ENCODE data around the gene MMAB.
A peak's percentile ranks its signal among the peaks of the same experiment; 100 is the strongest.

Gene MMAB

GRCh38 chr12:109532721-109533486 is 40.4 kb downstream of the MMAB start:
- Mint-ChIP-seq H3K4me3 (peak overlapping the region in 2 of 3 experiments; percentile 17 to 86), H3K27ac (peak overlapping the region; percentile 51 to 60 (median 52)), H3K4me1 (peaks cover 47% of the 10 kb centered on the region), H3K9me3 (no peaks in the 10 kb centered on the region), H3K27me3 (ENCODE audit: low read depth) (no peaks in the 10 kb centered on the region), H3K36me3 (ENCODE audit: low read depth) (peaks cover 37% of the 10 kb centered on the region)
- no peak for TF ChIP-seq CTCF (IDR thresholded peaks at IDR 0.05; ENCODE audit: unreplicated experiment in 3 of 3)

GRCh38 chr12:109531411-109531810 is 41.9 kb downstream of the MMAB start:
- H3K27ac Mint-ChIP-seq: peak overlapping the region in 1 of 3 experiments; percentile 78
- no peaks in the 10 kb centered on the region for H3K9me3 Mint-ChIP-seq
- H3K4me3 Mint-ChIP-seq: peak overlapping the region in 2 of 3 experiments; percentile 26 to 86
- peaks cover 44% of the 10 kb centered on the region for H3K36me3 Mint-ChIP-seq (ENCODE audit: low read depth)
- no peaks in the 10 kb centered on the region for H3K27me3 Mint-ChIP-seq (ENCODE audit: low read depth)
- H3K4me1 Mint-ChIP-seq: peaks cover 50% of the 10 kb centered on the region
- TF ChIP-seq CTCF (IDR thresholded peaks at IDR 0.05; ENCODE audit: unreplicated experiment in 3 of 3): no peak

GRCh38 chr12:109529691-109530640 is 43.3 kb downstream of the MMAB start:
- H3K27ac Mint-ChIP-seq: peak overlapping the region; percentile 78 to 89 (median 83)
- TF ChIP-seq CTCF (IDR thresholded peaks at IDR 0.05; ENCODE audit: unreplicated experiment in 3 of 3): no peak
- peaks cover 44% of the 10 kb centered on the region for H3K36me3 Mint-ChIP-seq (ENCODE audit: low read depth)
- no peaks in the 10 kb centered on the region for H3K27me3 Mint-ChIP-seq (ENCODE audit: low read depth)
- peaks cover 47% of the 10 kb centered on the region for H3K4me1 Mint-ChIP-seq
- H3K9me3 Mint-ChIP-seq: no peaks in the 10 kb centered on the region
- H3K4me3 Mint-ChIP-seq: peak overlapping the region; percentile 41 to 86 (median 70)

- no peak overlapping the region for H3K4me3 Mint-ChIP-seq
- H3K4me1 Mint-ChIP-seq: peaks cover 57% of the 10 kb centered on the region
- no peak for TF ChIP-seq CTCF (IDR thresholded peaks at IDR 0.05; ENCODE audit: unreplicated experiment in 3 of 3)
- peaks cover 3% of the 10 kb centered on the region for H3K27me3 Mint-ChIP-seq (ENCODE audit: low read depth)
- peak overlapping the region in 2 of 3 experiments; percentile 11 to 21 for H3K27ac Mint-ChIP-seq
- H3K36me3 Mint-ChIP-seq (ENCODE audit: low read depth): peaks cover 51% of the 10 kb centered on the region
- no peaks in the 10 kb centered on the region for H3K9me3 Mint-ChIP-seq
Observed at GRCh38 chr12:109527489-109528123, 45.7 kb downstream of the MMAB start.

GRCh38 chr12:109525279-109525585 is 48.1 kb downstream of the MMAB start:
- H3K9me3 Mint-ChIP-seq: no peaks in the 10 kb centered on the region
- no peak overlapping the region for H3K4me3 Mint-ChIP-seq
- TF ChIP-seq CTCF (IDR thresholded peaks at IDR 0.05; ENCODE audit: unreplicated experiment in 3 of 3): no peak
- H3K27ac Mint-ChIP-seq: no peak overlapping the region
- peaks cover 62% of the 10 kb centered on the region for H3K36me3 Mint-ChIP-seq (ENCODE audit: low read depth)
- peaks cover 3% of the 10 kb centered on the region for H3K27me3 Mint-ChIP-seq (ENCODE audit: low read depth)
- peaks cover 62% of the 10 kb centered on the region for H3K4me1 Mint-ChIP-seq

All from nephron (organoid).